ENCODE results near the gene ZNF646.

The ZNF646 gene

GRCh38 chr16:31110106-31111034 is 36.1 kb downstream of the ZNF646 start:
- no peak for DNase-seq

GRCh38 chr16:31111881-31112466 is 37.8 kb downstream of the ZNF646 start:
- DNase-seq: no peak

- DNase-seq: no peak
Measured at GRCh38 chr16:31112711-31113110, 38.5 kb downstream of the ZNF646 start.

GRCh38 chr16:31113121-31114120 is 39.2 kb downstream of the ZNF646 start:
- no peak for DNase-seq

GRCh38 chr16:31114468-31114867 is 40.2 kb downstream of the ZNF646 start:
- no peak for DNase-seq

GRCh38 chr16:31117384-31118222 is 43.4 kb downstream of the ZNF646 start, which contains the start of gene KAT8:
TSS of gene KAT8 (plus strand) at chr16:31117664. CDS start at chr16:31117682, 18 bp downstream.
- peak; percentile 99 for DNase-seq

- no peak for DNase-seq
Measured at GRCh38 chr16:31118223-31119155, 44.3 kb downstream of the ZNF646 start.

- DNase-seq: no peak
Measured at GRCh38 chr16:31120129-31120528, 45.9 kb downstream of the ZNF646 start.

- DNase-seq: no peak
Measured at GRCh38 chr16:31125844-31126243, 51.6 kb downstream of the ZNF646 start.

- DNase-seq: no peak
Measured at GRCh38 chr16:31127182-31127581, 53.0 kb downstream of the ZNF646 start.

- DNase-seq: no peak
Measured at GRCh38 chr16:31128711-31129567, 54.7 kb downstream of the ZNF646 start.

- no peak for DNase-seq
Measured at GRCh38 chr16:31129568-31130335, 55.5 kb downstream of the ZNF646 start.

GRCh38 chr16:31130336-31130891 is 56.2 kb downstream of the ZNF646 start:
- DNase-seq: no peak

- DNase-seq: no peak
Measured at GRCh38 chr16:31130899-31131298, 56.7 kb downstream of the ZNF646 start.

GRCh38 chr16:31131416-31131815 is 57.2 kb downstream of the ZNF646 start:
- DNase-seq: no peak

- no peak for DNase-seq
Measured at GRCh38 chr16:31131841-31132271, 57.6 kb downstream of the ZNF646 start.

GRCh38 chr16:31132303-31132979 is 58.2 kb downstream of the ZNF646 start:
- DNase-seq: no peak

GRCh38 chr16:31133046-31133501 is 58.9 kb downstream of the ZNF646 start:
- DNase-seq: no peak
